H9 (cell line): ENCODE measurements around the gene CDH6. TPM values are rescaled to one million over a fixed set of nuclear protein-coding genes. Genes with fewer than 3 reads are reported as not detected.

Source experiments
- DNase-seq: peaks from one replicate; pipeline ENCODE4 v3.0.0-alpha.2; 2017
- H2AFZ ChIP-seq: one replicate; pipeline ENCODE4 v1.6.1; 2013; ENCODE audit warnings: mild to moderate bottlenecking, low read length, control low read depth, moderate library complexity
- H2AK5ac ChIP-seq: 2 replicates; pipeline ENCODE4 v1.6.1; 2013; ENCODE audit warnings: low read length, control low read depth, mixed read lengths; ENCODE audit not compliant: insufficient read length
- H2BK120ac ChIP-seq: one replicate; pipeline ENCODE4 v1.6.1; 2013; ENCODE audit warnings: low read depth, mild to moderate bottlenecking, low read length, control low read depth, inconsistent platforms; ENCODE audit not compliant: poor library complexity, severe bottlenecking
- H2BK12ac ChIP-seq: 2 replicates; pipeline ENCODE4 v1.6.1; 2013; ENCODE audit warnings: low read length, control low read depth, mixed read lengths, low read depth; ENCODE audit not compliant: insufficient read length
- H2BK15ac ChIP-seq: 2 replicates; pipeline ENCODE4 v1.6.1; 2013; ENCODE audit warnings: low read depth, low read length, control low read depth
- H2BK20ac ChIP-seq: one replicate; pipeline ENCODE4 v1.6.1; 2013; ENCODE audit warnings: low read depth, mild to moderate bottlenecking, low read length, control low read depth, inconsistent platforms; ENCODE audit not compliant: poor library complexity, severe bottlenecking
- H2BK5ac ChIP-seq: 2 replicates; pipeline ENCODE4 v1.6.1; 2013; ENCODE audit warnings: low read length, control low read depth, mixed read lengths; ENCODE audit not compliant: insufficient read length
- H3K14ac ChIP-seq: 2 replicates; pipeline ENCODE4 v1.6.1; 2013; ENCODE audit warnings: low read length, control low read depth; ENCODE audit not compliant: insufficient read depth
- H3K18ac ChIP-seq: 2 replicates; pipeline ENCODE4 v1.6.1; 2013; ENCODE audit warnings: low read depth, mild to moderate bottlenecking, mixed read lengths, low read length, control low read depth; ENCODE audit not compliant: insufficient read length
- H3K23ac ChIP-seq: 2 replicates; pipeline ENCODE4 v1.6.1; 2013; ENCODE audit warnings: low read length, control low read depth, mixed read lengths, low read depth; ENCODE audit not compliant: insufficient read length
- H3K23me2 ChIP-seq: 2 replicates; pipeline ENCODE4 v1.6.1; 2013; ENCODE audit warnings: low read depth, mild to moderate bottlenecking, mixed read lengths, low read length, control low read depth; ENCODE audit not compliant: insufficient read length, poor library complexity, severe bottlenecking
- H3K27ac ChIP-seq: 2 replicates; pipeline ENCODE4 v1.5.1; 2013; ENCODE audit warnings: low read length, control low read depth, mixed read lengths, low read depth; ENCODE audit not compliant: insufficient read length
- H3K27me3 ChIP-seq: 2 replicates; pipeline ENCODE4 v1.6.1; 2013; ENCODE audit warnings: low read length, control low read depth, inconsistent platforms; ENCODE audit not compliant: insufficient read depth
- H3K4ac ChIP-seq: 2 replicates; pipeline ENCODE4 v1.6.1; 2013; ENCODE audit warnings: low read depth, mild to moderate bottlenecking, control low read depth, inconsistent platforms, low read length, moderate library complexity
- H3K4me1 ChIP-seq: 2 replicates; pipeline ENCODE4 v1.6.1; 2013; ENCODE audit warnings: low read length, control low read depth, inconsistent platforms; ENCODE audit not compliant: insufficient read depth
- H3K4me2 ChIP-seq: 2 replicates; pipeline ENCODE4 v1.6.1; 2013; ENCODE audit warnings: low read length, control low read depth, mixed read lengths; ENCODE audit not compliant: insufficient read length, insufficient read depth
- H3K56ac ChIP-seq: 2 replicates; pipeline ENCODE4 v1.6.1; 2013; ENCODE audit warnings: low read depth, mild to moderate bottlenecking, mixed read lengths, low read length, control low read depth; ENCODE audit not compliant: insufficient read length
- H3K79me1 ChIP-seq: 2 replicates; pipeline ENCODE4 v1.6.1; 2013; ENCODE audit warnings: low read depth, mild to moderate bottlenecking, moderate library complexity, low read length, control low read depth, inconsistent platforms; ENCODE audit not compliant: insufficient read depth, poor library complexity, severe bottlenecking
- H3K79me2 ChIP-seq: 2 replicates; pipeline ENCODE4 v1.6.1; 2013; ENCODE audit warnings: low read length, control low read depth, inconsistent platforms; ENCODE audit not compliant: insufficient read depth
- H3K9ac ChIP-seq: 2 replicates; pipeline ENCODE4 v1.6.1; 2013; ENCODE audit warnings: low read length, control low read depth, mixed read lengths; ENCODE audit not compliant: insufficient read length; ENCODE audit errors: extremely low read depth
- H3K9me3 ChIP-seq: one replicate; pipeline ENCODE4 v1.6.1; 2013; ENCODE audit warnings: low read depth, low read length, inconsistent platforms; ENCODE audit not compliant: control insufficient read depth
- H3T11ph ChIP-seq: one replicate; pipeline ENCODE4 v1.6.1; 2013; ENCODE audit warnings: mild to moderate bottlenecking, low read length, control low read depth, inconsistent platforms
- H4K20me1 ChIP-seq: one replicate; pipeline ENCODE4 v1.6.1; 2013; ENCODE audit not compliant: control insufficient read depth, insufficient read length, insufficient read depth
- H4K5ac ChIP-seq: 2 replicates; pipeline ENCODE4 v1.6.1; 2013; ENCODE audit warnings: low read depth, mild to moderate bottlenecking, mixed read lengths, low read length, control low read depth; ENCODE audit not compliant: insufficient read length
- H4K8ac ChIP-seq: replicated peaks from 2 replicates; pipeline ENCODE4 v1.6.1; 2013; ENCODE audit warnings: low read length, control low read depth, mixed read lengths, low read depth; ENCODE audit not compliant: insufficient read length
- H4K91ac ChIP-seq: 2 replicates; pipeline ENCODE4 v1.6.1; 2013; ENCODE audit warnings: low read depth, mild to moderate bottlenecking, moderate library complexity, mixed read lengths, low read length, control low read depth; ENCODE audit not compliant: insufficient read length
- H3K27ac Mint-ChIP-seq, 3 experiments: 2 replicates in 2 of 3; 3 replicates in 1 of 3; pipeline ENCODE4 v1.8.0; 2020 to 2021; ENCODE audit warnings: mixed read lengths in 3 of 3, mild to moderate bottlenecking in 1 of 3, moderate library complexity in 1 of 3
- H3K27me3 Mint-ChIP-seq: 2 replicates; pipeline ENCODE4 v1.8.0; 2021; ENCODE audit warnings: low read depth, mild to moderate bottlenecking, moderate library complexity, mixed read lengths
- H3K36me3 Mint-ChIP-seq, 3 experiments: 2 replicates in 2 of 3; 3 replicates in 1 of 3; pipeline ENCODE4 v1.8.0; 2020 to 2021; ENCODE audit warnings: low read depth in 3 of 3, mixed read lengths in 3 of 3; ENCODE audit not compliant: insufficient read depth in 1 of 3
- H3K4me1 Mint-ChIP-seq, 2 experiments: 2 replicates each; pipeline ENCODE4 v1.8.0; 2020; ENCODE audit warnings: mixed read lengths in 2 of 2
- H3K4me3 Mint-ChIP-seq, 2 experiments: 2 replicates in 1 of 2; 3 replicates in 1 of 2; pipeline ENCODE4 v1.8.0; 2020 to 2021; ENCODE audit warnings: mild to moderate bottlenecking in 2 of 2, mixed read lengths in 2 of 2, moderate library complexity in 1 of 2
- H3K9me3 Mint-ChIP-seq, 2 experiments: 2 replicates in 1 of 2; 3 replicates in 1 of 2; pipeline ENCODE4 v1.8.0; 2020; ENCODE audit warnings: mild to moderate bottlenecking in 2 of 2, mixed read lengths in 2 of 2, moderate library complexity in 1 of 2
- WGBS: extraction: QIAGEN DNeasy Blood & Tissue Kit; methylation state at CpG from one replicate; pipeline ENCODE4 v1.1.7; 2013; ENCODE audit warnings: missing lambda C conversion rate, low lambda C conversion rate, mixed read lengths; ENCODE audit not compliant: insufficient read length; ENCODE audit errors: extremely low coverage; 5-methylcytosine and 5-hydroxymethylcytosine counted together
- total RNA-seq: library from RNA; stranded (reverse); gene quantifications from 2 replicates; pipeline ENCODE4 v1.2.1, GENCODE V29; 2021
- TF ChIP-seq, protein P1 (sequence below): fragments of 200-600 bp; sonication (generic); conservative IDR thresholded peaks from 3 replicates; pipeline ENCODE4 v1.8.0; 2021; ENCODE audit warnings: antibody characterized with exemption, mild to moderate bottlenecking

CDH6 gene
- total RNA-seq, 1 experiment from 2014 or later, result 11.7 TPM

DNA sequence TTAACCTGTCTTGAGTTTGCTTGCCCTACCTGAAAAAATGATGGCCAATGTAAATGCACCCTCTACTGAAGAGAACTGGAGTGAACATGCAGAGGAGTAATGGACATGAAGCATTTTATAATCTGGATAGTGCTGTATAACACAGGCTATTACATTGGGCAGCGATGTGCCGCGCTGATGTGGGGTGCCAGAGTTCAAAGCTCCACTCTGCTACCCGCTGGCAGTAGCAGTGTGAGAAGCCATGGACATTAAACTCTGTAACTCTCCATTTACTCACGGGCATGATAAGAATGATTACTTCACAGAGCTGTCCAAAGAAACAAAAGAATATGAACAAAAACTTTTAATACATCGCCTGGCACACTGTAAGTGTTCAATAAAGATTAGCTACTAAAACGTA, 7.5 kb upstream of the CDH6 start:
- no peaks in the 10 kb centered on the region for H3K79me1 ChIP-seq
- TF ChIP-seq, protein P1, sequence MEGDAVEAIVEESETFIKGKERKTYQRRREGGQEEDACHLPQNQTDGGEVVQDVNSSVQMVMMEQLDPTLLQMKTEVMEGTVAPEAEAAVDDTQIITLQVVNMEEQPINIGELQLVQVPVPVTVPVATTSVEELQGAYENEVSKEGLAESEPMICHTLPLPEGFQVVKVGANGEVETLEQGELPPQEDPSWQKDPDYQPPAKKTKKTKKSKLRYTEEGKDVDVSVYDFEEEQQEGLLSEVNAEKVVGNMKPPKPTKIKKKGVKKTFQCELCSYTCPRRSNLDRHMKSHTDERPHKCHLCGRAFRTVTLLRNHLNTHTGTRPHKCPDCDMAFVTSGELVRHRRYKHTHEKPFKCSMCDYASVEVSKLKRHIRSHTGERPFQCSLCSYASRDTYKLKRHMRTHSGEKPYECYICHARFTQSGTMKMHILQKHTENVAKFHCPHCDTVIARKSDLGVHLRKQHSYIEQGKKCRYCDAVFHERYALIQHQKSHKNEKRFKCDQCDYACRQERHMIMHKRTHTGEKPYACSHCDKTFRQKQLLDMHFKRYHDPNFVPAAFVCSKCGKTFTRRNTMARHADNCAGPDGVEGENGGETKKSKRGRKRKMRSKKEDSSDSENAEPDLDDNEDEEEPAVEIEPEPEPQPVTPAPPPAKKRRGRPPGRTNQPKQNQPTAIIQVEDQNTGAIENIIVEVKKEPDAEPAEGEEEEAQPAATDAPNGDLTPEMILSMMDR, result no peak
- WGBS, result no CpG with 5 or more reads among the region's 7 CpGs
- no peak overlapping the region for H2AFZ ChIP-seq
- DNase-seq, result no peak
- H3K56ac ChIP-seq, result no peak overlapping the region
- no peak overlapping the region for H3K18ac ChIP-seq
- no peaks in the 10 kb centered on the region for H3K23me2 ChIP-seq
- H3K23ac ChIP-seq, result no peak overlapping the region
- H3K14ac ChIP-seq, result no peak overlapping the region
- no peaks in the 10 kb centered on the region for H3K9me3 ChIP-seq
- H3K4me1 ChIP-seq, result no peaks in the 10 kb centered on the region
- no peak overlapping the region for H4K8ac ChIP-seq
- Mint-ChIP-seq H3K9me3 (no peaks in the 10 kb centered on the region), H3K27ac (no peak overlapping the region), H3K4me1 (peaks cover 2 to 4% of the 10 kb centered on the region in 2 experiments; a peak in 3 of 4 replicates), H3K36me3 (no peaks in the 10 kb centered on the region), H3K4me3 (no peak overlapping the region), H3K27me3 (peaks cover 1% of the 10 kb centered on the region; the same call in 1 of the 2 replicates)
- no peak overlapping the region for H3T11ph ChIP-seq
- H2BK12ac ChIP-seq, result no peak overlapping the region
- H2BK5ac ChIP-seq, result no peak overlapping the region
- no peak overlapping the region for H3K4ac ChIP-seq
- H2BK20ac ChIP-seq, result no peak overlapping the region
- no peak overlapping the region for H2BK120ac ChIP-seq
- H3K79me2 ChIP-seq, result no peaks in the 10 kb centered on the region
- H3K9ac ChIP-seq, result no peak overlapping the region
- H4K5ac ChIP-seq, result no peak overlapping the region
- H2BK15ac ChIP-seq, result no peak overlapping the region
- H3K27me3 ChIP-seq, result no peaks in the 10 kb centered on the region
- H2AK5ac ChIP-seq, result no peak overlapping the region
- no peak overlapping the region for H4K91ac ChIP-seq
- H4K20me1 ChIP-seq, result no peaks in the 10 kb centered on the region
- H3K4me2 ChIP-seq, result no peak overlapping the region
- H3K27ac ChIP-seq, result no peak overlapping the region
